Measurements from ENCODE around the gene TMEM14A. TPM values are rescaled to one million over a fixed set of nuclear protein-coding genes. Genes with fewer than 3 reads are reported as not detected.

The TMEM14A gene
- total RNA-seq, 2 experiments from 2014 or later, result 3.4 TPM

- Mint-ChIP-seq H3K4me3 (no peak overlapping the region), H3K9me3 (no peaks in the 10 kb centered on the region), H3K36me3 (ENCODE audit: low read depth) (no peaks in the 10 kb centered on the region), H3K4me1 (ENCODE audit: low read depth) (no peaks in the 10 kb centered on the region), H3K27ac (no peak overlapping the region), H3K27me3 (no peaks in the 10 kb centered on the region)
- Histone ChIP-seq H3K4me1 (ENCODE audit: insufficient read depth, low read length) (no peaks in the 10 kb centered on the region), H3K27me3 (ENCODE audit: control insufficient read depth in 1 of 2, insufficient read depth in 2 of 2, low read length in 2 of 2) (no peaks in the 10 kb centered on the region), H3K9me3 (ENCODE audit: control insufficient read depth in 1 of 2, insufficient read depth in 1 of 2, low read length in 2 of 2) (no peaks in the 10 kb centered on the region), H3K27ac (ENCODE audit: low read depth in 1 of 2, low read length in 2 of 2) (no peak overlapping the region), H3K4me3 (ENCODE audit: low read length) (no peak overlapping the region), H3K36me3 (ENCODE audit: insufficient read depth, low read length) (no peaks in the 10 kb centered on the region)
- POLR2A ChIA-PET, result no interaction called here
- TF ChIP-seq, protein P1, sequence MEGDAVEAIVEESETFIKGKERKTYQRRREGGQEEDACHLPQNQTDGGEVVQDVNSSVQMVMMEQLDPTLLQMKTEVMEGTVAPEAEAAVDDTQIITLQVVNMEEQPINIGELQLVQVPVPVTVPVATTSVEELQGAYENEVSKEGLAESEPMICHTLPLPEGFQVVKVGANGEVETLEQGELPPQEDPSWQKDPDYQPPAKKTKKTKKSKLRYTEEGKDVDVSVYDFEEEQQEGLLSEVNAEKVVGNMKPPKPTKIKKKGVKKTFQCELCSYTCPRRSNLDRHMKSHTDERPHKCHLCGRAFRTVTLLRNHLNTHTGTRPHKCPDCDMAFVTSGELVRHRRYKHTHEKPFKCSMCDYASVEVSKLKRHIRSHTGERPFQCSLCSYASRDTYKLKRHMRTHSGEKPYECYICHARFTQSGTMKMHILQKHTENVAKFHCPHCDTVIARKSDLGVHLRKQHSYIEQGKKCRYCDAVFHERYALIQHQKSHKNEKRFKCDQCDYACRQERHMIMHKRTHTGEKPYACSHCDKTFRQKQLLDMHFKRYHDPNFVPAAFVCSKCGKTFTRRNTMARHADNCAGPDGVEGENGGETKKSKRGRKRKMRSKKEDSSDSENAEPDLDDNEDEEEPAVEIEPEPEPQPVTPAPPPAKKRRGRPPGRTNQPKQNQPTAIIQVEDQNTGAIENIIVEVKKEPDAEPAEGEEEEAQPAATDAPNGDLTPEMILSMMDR (IDR thresholded peaks at IDR 0.05), result no peak
- intact Hi-C loops (cut with DNase I, micrococcal nuclease), result loop anchor here (10.0 kb wide), 1 partner anchor 756 kb away; no protein-coding TSS in a partner anchor
- ATAC-seq (ENCODE audit: poor library complexity), result no peak
- CTCF ChIA-PET, result no interaction called here
- no peak for DNase-seq
Observed at GRCh38 chr6:52728394-52728793, 57.5 kb downstream of the TMEM14A start.

DNA sequence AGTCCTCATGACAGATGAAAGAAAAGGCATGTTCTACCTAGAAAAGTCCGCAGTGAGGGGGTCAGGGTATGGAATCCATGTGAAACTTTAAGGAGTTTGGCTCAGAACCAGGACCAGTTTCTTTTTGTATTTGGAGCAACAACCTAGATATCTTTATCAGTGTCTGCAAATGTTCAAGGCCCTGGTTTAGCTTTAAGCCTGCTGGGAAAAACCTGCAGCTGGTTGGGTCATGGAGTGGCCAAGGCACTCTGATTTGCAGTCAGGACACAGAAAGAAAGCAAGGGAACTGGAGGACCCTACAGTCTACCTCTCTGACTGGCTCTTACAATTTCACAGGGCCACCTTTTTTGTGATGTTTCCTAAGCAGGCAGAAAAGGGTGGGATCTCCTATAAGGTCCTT, 58.7 kb downstream of the TMEM14A start:
- H3K4me1 ChIP-seq (ENCODE audit: insufficient read depth, low read length), result no peaks in the 10 kb centered on the region
- no peak overlapping the region for H3K4me3 Mint-ChIP-seq
- no peaks in the 10 kb centered on the region for H3K4me1 Mint-ChIP-seq (ENCODE audit: low read depth)
- H3K27me3 Mint-ChIP-seq, result no peaks in the 10 kb centered on the region
- H3K36me3 ChIP-seq (ENCODE audit: insufficient read depth, low read length), result no peaks in the 10 kb centered on the region
- DNase-seq (no peak), ATAC-seq (ENCODE audit: poor library complexity) (no peak)
- H3K4me3 ChIP-seq (ENCODE audit: low read length), result no peak overlapping the region
- H3K9me3 ChIP-seq (ENCODE audit: control insufficient read depth in 1 of 2, insufficient read depth in 1 of 2, low read length in 2 of 2), result no peaks in the 10 kb centered on the region
- H3K36me3 Mint-ChIP-seq (ENCODE audit: low read depth), result no peaks in the 10 kb centered on the region
- H3K27ac Mint-ChIP-seq, result no peak overlapping the region
- intact Hi-C loops (cut with DNase I, micrococcal nuclease), result loop anchor here (10.0 kb wide), 1 partner anchor 755 kb away; no protein-coding TSS in a partner anchor
- no peaks in the 10 kb centered on the region for H3K9me3 Mint-ChIP-seq
- ChIA-PET POLR2A (no interaction called here), CTCF (no interaction called here)
- no peaks in the 10 kb centered on the region for H3K27me3 ChIP-seq (ENCODE audit: control insufficient read depth in 1 of 2, insufficient read depth in 2 of 2, low read length in 2 of 2)
- no peak overlapping the region for H3K27ac ChIP-seq (ENCODE audit: low read depth in 1 of 2, low read length in 2 of 2)
- TF ChIP-seq, protein P1 (IDR thresholded peaks at IDR 0.05), result no peak

DNA sequence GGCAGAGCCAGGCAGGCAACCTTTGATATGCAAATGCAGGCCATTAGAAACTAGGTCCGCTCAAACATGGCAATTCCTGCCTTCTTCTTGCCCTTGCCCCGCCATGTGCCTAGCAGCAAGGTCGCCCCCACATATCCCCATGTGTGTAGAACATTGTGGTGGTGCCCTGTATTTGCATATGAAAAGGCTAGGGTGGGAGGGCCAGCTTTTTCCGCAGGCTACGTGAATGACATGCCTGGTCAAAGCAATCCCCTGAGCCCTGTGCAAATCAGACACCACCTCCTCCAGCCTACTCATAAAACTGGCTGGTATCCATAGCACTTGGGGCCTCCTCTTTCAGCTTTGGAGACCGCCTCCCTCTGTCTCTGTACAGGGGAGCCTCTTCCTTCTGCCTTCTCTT, 60.8 kb downstream of the TMEM14A start:
- H3K36me3 Mint-ChIP-seq (ENCODE audit: low read depth), result no peaks in the 10 kb centered on the region
- CTCF ChIA-PET, result interaction anchor here (0.6 to 1.6 kb wide), 2 partner anchors 13 to 38 kb away, joined by 3 to 4 read pairs; no protein-coding TSS in a partner anchor
- intact Hi-C loops (cut with DNase I, micrococcal nuclease), result no loop called here
- ATAC-seq (ENCODE audit: poor library complexity), result no peak
- POLR2A ChIA-PET, result no interaction called here
- no peaks in the 10 kb centered on the region for H3K36me3 ChIP-seq (ENCODE audit: insufficient read depth, low read length)
- DNase-seq, result no peak
- H3K4me3 ChIP-seq (ENCODE audit: low read length), result no peak overlapping the region
- TF ChIP-seq, protein P1 (IDR thresholded peaks at IDR 0.05), result no peak
- H3K4me1 ChIP-seq (ENCODE audit: insufficient read depth, low read length), result no peaks in the 10 kb centered on the region
- no peaks in the 10 kb centered on the region for H3K27me3 Mint-ChIP-seq
- H3K27ac Mint-ChIP-seq, result no peak overlapping the region
- H3K27me3 ChIP-seq (ENCODE audit: control insufficient read depth in 1 of 2, insufficient read depth in 2 of 2, low read length in 2 of 2), result no peaks in the 10 kb centered on the region
- no peaks in the 10 kb centered on the region for H3K9me3 Mint-ChIP-seq
- no peak overlapping the region for H3K27ac ChIP-seq (ENCODE audit: low read depth in 1 of 2, low read length in 2 of 2)
- H3K9me3 ChIP-seq (ENCODE audit: control insufficient read depth in 1 of 2, insufficient read depth in 1 of 2, low read length in 2 of 2), result no peaks in the 10 kb centered on the region
- H3K4me3 Mint-ChIP-seq, result no peak overlapping the region
- no peaks in the 10 kb centered on the region for H3K4me1 Mint-ChIP-seq (ENCODE audit: low read depth)
